Hypothalamus (tissue), 51 donors: ENCODE results near the gene MTCL3.

ENCODE experiments used
- DNase-seq, 51 donors: peaks; one replicate each; lab custom pipeline; 2025; lab: John Stamatoyannopoulos, UW

The MTCL3 gene

DNA sequence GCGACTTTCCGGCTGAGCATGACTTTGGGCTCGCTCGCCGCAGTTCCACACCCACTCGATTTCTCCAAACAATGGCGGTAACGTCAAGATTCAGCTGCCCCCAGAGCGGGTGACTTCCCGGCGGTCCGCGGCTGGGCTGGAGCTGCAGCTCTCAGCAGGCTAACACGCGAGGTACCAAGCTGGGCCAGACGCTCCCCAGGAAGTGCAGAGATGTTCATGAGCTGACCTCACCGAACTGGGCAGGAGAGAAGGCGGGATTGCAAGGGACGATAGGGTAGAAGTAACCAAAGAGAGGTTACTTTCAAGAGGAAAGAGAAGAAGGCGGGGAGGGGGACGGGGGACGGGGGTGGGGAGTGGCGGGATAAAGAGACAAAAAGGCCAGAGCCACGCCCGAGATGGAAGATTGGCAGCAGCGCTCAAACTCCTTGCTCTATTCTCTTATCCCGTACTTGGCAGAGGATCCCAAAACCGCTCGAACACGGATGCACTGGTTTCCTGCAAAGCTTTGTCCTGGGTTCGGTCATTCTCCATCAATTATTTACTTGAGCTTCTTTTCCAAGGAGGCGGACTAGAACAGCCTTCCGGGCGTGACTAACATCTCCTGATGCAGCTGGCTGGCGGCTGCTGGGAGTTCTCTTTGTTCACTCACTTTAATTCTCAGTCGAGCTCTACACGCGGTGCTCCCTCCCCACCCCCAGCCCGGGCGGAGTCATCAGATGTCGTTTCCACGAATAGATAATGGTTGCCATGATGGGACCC lies at the start of gene MTCL3:
Gene MTCL3, minus strand, starts transcription at position 626 of the 759 bp plus-strand sequence.
- peak in 45 of 51 donors; percentile 1 to 80 (median 28) for DNase-seq

DNA sequence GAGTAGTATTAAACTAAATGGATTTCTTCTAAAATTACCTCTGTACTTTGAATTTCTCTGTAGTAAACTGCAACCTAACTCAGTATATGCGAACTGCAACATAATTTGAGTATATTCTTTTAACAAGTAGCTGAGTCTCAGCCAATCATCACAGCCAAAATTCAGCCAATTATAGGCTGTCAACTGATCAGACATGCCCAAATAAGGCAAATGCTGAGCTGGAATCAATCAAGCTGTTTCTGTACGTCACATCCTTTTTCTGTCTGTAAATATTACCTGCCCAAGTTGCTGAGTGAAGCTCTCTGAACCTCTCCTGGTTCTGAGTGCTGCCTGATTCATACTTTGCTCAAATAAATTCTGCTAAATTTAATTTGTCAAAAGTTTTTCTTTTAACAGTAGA lies 48.3 kb upstream of the MTCL3 start:
- DNase-seq, result no peak

- no peak for DNase-seq
Observed at GRCh38 chr6:127566651-127567050, 47.5 kb upstream of the MTCL3 start.

GRCh38 chr6:127566119-127566518 lies 47.0 kb upstream of the MTCL3 start:
- DNase-seq, result no peak

- DNase-seq, result no peak
Observed at GRCh38 chr6:127564761-127565160, 45.6 kb upstream of the MTCL3 start.

DNA sequence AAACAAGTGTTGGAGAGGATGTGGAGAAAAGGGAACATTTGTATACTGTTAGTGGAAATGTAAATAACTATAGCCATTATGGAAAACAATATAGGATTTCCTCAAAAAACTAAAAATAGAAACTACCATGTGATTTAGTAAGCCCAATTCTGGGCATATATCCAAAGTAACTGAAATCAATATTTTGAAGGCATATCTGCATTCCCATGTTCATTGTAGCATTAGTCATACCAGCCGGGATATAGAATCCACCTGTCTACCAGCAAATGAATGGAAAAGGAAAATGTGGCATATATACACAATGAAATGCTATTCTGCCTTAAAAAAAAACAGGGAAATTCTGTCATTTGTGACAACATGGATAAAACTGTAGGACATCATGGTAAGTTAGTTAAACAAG lies 42.5 kb upstream of the MTCL3 start:
- DNase-seq, result no peak

GRCh38 chr6:127554435-127555006 lies 35.4 kb upstream of the MTCL3 start:
- peak in 1 of 51 donors; percentile 3 for DNase-seq

DNA sequence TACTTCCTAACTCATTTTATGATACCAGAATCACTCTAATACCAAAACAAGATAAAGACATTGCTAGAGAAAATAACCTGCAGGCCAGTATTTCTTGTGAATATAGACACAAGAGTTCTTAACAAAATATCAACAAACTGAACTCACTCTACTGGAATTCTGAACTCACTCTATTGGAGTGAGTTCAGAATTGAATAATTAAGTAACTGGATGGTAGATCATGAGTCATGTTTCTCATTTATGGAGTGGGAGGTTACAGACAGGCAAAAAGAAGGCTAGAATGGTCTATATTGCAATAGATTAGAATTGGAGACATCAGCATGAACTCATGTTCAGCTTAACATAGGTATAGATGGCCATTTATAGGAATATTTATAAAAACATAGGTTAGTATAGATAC lies 31.3 kb upstream of the MTCL3 start:
- no peak for DNase-seq

GRCh38 chr6:127547904-127548649 lies 28.9 kb upstream of the MTCL3 start:
- no peak for DNase-seq

GRCh38 chr6:127547215-127547614 lies 28.1 kb upstream of the MTCL3 start:
- no peak for DNase-seq

DNA sequence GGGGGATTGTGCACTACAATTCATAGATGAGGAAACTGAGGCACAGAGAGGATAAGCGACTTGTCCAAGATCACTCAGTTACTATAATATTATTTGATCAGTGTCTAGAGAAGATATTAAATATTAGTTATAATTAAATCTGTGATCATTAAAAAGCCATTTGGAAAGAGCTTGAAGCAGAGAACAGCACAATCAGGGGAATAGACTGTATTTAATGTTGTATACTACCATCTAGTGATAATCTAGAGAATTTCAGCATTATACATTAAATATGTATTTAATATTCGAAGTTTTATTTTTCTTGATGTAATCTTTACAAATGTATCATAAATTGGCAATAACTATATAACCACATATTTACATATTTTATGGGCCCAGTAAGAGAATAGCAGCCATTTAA lies 20.1 kb upstream of the MTCL3 start:
- no peak for DNase-seq

- DNase-seq, result no peak
Observed at GRCh38 chr6:127538750-127539264, 19.7 kb upstream of the MTCL3 start.

GRCh38 chr6:127533736-127534135 lies 14.6 kb upstream of the MTCL3 start:
- DNase-seq, result no peak

- DNase-seq, result no peak
Observed at GRCh38 chr6:127533011-127533410, 13.9 kb upstream of the MTCL3 start.

GRCh38 chr6:127522714-127523113 lies 3.6 kb upstream of the MTCL3 start:
- DNase-seq, result no peak

GRCh38 chr6:127520066-127520465 lies 931 bp upstream of the MTCL3 start:
- DNase-seq, result no peak

- no peak for DNase-seq
Observed at GRCh38 chr6:127519469-127519785, 292 bp upstream of the MTCL3 start.

DNA sequence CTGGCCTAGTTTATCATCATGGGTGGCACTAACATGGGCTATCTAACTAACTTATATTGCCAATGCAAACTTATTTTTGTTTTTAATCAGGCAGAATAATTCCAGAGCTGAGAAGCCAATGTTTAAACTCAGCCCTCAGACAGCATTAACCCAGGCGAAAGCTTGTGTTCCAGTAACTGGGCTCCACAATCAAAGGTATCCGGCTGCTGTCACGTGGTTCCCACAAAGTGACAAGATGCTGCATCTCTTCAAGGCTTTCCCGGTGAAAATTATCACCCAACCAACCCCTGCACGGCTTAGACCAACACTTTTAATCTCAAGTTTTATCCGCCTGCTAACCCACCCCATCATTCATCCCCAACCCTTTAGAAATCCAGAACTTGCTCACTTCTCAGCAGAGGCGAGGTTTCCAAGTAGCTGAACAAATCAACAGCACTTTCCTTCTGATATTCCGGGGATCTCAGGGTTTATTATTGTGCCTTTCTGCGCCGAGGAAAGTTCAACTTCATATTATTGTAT lies 885 bp downstream of the MTCL3 start:
- peak in 20 of 51 donors; percentile 1 to 70 (median 12) for DNase-seq

GRCh38 chr6:127517693-127518092 lies 1.4 kb downstream of the MTCL3 start:
- DNase-seq, result no peak

GRCh38 chr6:127516662-127517273 lies 2.4 kb downstream of the MTCL3 start:
- DNase-seq, result peak in 35 of 51 donors; percentile 9 to 93 (median 50)
